Chondrocyte (in vitro differentiated cells): ENCODE data around the gene ATP11A. TPM values are rescaled to one million over a fixed set of nuclear protein-coding genes. Genes with fewer than 3 reads are reported as not detected.

Source experiments
- DNase-seq: peaks from one replicate; pipeline ENCODE4 v3.0.0; 2021; ENCODE audit warnings: mixed read lengths, low spot score
- H3K27ac Mint-ChIP-seq: one replicate; pipeline ENCODE4 v1.8.0; 2021; ENCODE audit warnings: mild to moderate bottlenecking, moderate library complexity, mixed read lengths; ENCODE audit not compliant: unreplicated experiment
- H3K27me3 Mint-ChIP-seq: 2 replicates; pipeline ENCODE4 v1.8.0; 2021; ENCODE audit warnings: low read depth, mixed read lengths
- H3K36me3 Mint-ChIP-seq: 2 replicates; pipeline ENCODE4 v1.8.0; 2021; ENCODE audit warnings: low read depth, mixed read lengths
- H3K4me1 Mint-ChIP-seq: 2 replicates; pipeline ENCODE4 v1.8.0; 2021; ENCODE audit warnings: low read depth, mild to moderate bottlenecking, mixed read lengths
- H3K4me3 Mint-ChIP-seq: one replicate; pipeline ENCODE4 v1.8.0; 2021; ENCODE audit warnings: mild to moderate bottlenecking, moderate library complexity, mixed read lengths; ENCODE audit not compliant: unreplicated experiment
- H3K9me3 Mint-ChIP-seq: 2 replicates; pipeline ENCODE4 v1.8.0; 2021; ENCODE audit warnings: low read depth, mixed read lengths
- long read RNA-seq: library from polyadenylated mRNA; stranded (forward); transcript quantifications from one replicate; pipeline ENCODE4 v2.0.0, GENCODE V29; 2021
- total RNA-seq: library from RNA; stranded (reverse); gene quantifications from 3 replicates; pipeline ENCODE4 v1.2.1, GENCODE V29; 2021
- TF ChIP-seq, protein P1 (sequence below): fragments of 200-600 bp; sonication (generic); IDR thresholded peaks from 2 replicates; pipeline ENCODE4 v1.5.0; 2021; ENCODE audit warnings: antibody characterized with exemption, mild to moderate bottlenecking, moderate library complexity

Gene ATP11A
- total RNA-seq: 13.1 to 22.2 TPM (median 15.4 TPM) in 3 replicates
- long read RNA-seq, partial matches to known transcripts: 2 of 7 reads
- long read RNA-seq, other reads (novel, unspliced or antisense): 3 of 7 reads

DNA sequence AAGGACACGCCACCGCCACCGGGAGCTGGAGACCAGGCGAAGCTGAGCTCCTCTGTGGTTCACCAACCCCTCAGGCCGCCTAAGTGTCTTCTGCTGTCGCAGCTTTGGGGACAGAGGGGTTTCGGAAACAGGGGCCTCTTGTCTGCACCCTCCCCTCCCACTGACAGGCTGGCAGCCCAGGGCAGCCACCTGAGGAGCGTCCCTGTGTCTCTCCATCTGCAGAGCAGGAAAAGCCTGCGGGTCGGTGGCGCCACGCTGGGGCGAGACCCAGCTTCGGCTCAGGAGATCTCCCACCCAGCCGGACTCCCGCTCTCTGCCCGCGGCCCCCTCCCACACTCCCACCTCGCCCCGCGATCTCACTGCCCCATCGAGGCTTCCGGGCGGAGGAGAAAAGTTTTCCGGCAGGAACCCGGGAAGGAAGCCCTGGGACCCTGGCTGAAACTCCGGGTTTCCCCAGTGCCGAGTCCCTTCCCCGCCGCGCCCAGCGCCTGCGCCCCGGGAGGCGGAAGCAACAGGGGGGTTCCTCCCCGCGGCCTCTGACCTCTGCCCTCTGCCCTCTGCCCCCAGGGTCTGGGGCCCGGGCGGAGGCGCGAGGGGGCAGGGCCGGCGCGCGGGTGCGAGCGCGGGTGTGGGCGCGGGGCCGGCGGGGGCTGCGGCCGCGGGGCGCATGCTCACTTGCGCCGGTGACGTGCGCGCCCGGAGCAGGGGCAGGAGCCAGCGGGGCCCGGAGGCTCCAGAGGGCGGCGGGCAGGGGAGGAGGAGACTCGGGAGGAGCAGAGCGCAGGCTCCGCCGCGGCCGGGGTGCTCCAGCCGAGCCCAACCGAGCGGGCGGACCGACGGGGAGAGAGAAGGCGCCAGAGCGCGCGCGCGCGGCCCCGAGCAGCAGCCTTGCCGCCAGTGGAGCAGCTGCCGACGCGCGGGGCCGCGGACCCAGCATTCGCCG, at the start of gene ATP11A:
TSS of gene ATP11A (plus strand) at position 736 of the 943 bp plus-strand sequence. CDS start 379 bp downstream, outside the sequence.
- TF ChIP-seq, protein P1, sequence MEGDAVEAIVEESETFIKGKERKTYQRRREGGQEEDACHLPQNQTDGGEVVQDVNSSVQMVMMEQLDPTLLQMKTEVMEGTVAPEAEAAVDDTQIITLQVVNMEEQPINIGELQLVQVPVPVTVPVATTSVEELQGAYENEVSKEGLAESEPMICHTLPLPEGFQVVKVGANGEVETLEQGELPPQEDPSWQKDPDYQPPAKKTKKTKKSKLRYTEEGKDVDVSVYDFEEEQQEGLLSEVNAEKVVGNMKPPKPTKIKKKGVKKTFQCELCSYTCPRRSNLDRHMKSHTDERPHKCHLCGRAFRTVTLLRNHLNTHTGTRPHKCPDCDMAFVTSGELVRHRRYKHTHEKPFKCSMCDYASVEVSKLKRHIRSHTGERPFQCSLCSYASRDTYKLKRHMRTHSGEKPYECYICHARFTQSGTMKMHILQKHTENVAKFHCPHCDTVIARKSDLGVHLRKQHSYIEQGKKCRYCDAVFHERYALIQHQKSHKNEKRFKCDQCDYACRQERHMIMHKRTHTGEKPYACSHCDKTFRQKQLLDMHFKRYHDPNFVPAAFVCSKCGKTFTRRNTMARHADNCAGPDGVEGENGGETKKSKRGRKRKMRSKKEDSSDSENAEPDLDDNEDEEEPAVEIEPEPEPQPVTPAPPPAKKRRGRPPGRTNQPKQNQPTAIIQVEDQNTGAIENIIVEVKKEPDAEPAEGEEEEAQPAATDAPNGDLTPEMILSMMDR: no peak
- H3K4me1 Mint-ChIP-seq: peaks cover 22% of the 10 kb centered on the region
- peak within 1 kb of the TSS; percentile 42 for H3K27ac Mint-ChIP-seq

DNA sequence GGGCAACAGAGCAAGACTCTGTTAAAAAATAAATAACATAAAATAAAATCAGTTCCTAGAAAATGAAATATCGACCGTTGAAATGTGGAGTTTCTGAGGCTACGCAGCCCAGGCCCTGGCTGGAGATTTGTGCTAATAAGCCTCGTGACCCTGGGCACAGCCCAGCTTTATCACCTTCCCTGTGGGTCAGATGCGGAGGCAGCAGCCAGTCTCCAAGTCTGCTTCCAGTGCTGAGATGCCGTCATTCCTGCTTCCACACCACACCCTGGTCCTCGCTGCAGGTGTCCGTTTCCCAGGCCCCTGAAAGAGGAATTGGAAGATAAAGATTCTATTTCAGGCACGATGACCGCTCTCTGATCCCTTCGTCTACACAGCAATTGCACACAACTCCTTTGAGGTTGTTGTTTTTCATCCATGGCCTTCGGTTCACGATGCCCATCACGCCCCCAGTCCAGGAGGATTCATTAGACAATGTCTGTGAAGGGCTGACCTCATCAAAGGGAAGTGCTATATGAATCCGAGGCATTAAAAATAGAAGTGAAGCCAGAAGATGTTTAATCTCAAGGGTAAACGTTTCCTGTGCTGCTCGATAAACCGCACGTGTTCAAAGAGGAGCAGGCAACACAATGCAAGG, 48.3 kb upstream of the ATP11A start:
- peak; percentile 29 for DNase-seq
- no peak overlapping the region for H3K27ac Mint-ChIP-seq
- H3K27me3 Mint-ChIP-seq: peaks cover 52% of the 10 kb centered on the region
- H3K4me1 Mint-ChIP-seq: no peaks in the 10 kb centered on the region
- TF ChIP-seq, protein P1: no peak
- no peak overlapping the region for H3K4me3 Mint-ChIP-seq
- H3K9me3 Mint-ChIP-seq: no peaks in the 10 kb centered on the region
- H3K36me3 Mint-ChIP-seq: no peaks in the 10 kb centered on the region

More for the DNA sequence above, at the start of gene ATP11A:
- peak within 1 kb of the TSS; percentile 79 for H3K4me3 Mint-ChIP-seq
- peak; percentile 98 for DNase-seq
- no peaks in the 10 kb centered on the region for H3K9me3 Mint-ChIP-seq
- no peaks in the 10 kb centered on the region for H3K27me3 Mint-ChIP-seq
- no peaks in the 10 kb centered on the region for H3K36me3 Mint-ChIP-seq

DNA sequence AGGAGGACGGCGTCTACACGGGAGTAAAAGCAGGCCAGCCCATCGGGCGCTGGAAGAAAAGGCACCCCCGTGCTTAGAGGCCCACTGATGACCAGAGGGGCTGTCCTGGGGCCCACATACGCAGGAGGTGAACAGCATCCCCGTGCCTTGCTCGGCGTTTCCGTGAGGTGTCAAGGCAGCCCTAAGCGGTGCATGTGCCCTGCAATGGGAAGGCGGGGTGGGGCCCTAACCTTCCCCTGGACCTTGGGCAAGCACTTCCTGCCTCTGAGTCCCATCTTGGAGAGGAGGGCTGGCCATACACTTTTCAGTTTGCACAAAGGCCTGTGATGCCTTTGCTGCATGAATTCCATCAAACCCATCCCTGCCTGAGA, 47.8 kb upstream of the ATP11A start:
- TF ChIP-seq, protein P1: no peak
- peaks cover 47% of the 10 kb centered on the region for H3K27me3 Mint-ChIP-seq
- H3K36me3 Mint-ChIP-seq: no peaks in the 10 kb centered on the region
- H3K9me3 Mint-ChIP-seq: no peaks in the 10 kb centered on the region
- no peak overlapping the region for H3K27ac Mint-ChIP-seq
- no peaks in the 10 kb centered on the region for H3K4me1 Mint-ChIP-seq
- peak; percentile 86 for DNase-seq
- H3K4me3 Mint-ChIP-seq: no peak overlapping the region

DNA sequence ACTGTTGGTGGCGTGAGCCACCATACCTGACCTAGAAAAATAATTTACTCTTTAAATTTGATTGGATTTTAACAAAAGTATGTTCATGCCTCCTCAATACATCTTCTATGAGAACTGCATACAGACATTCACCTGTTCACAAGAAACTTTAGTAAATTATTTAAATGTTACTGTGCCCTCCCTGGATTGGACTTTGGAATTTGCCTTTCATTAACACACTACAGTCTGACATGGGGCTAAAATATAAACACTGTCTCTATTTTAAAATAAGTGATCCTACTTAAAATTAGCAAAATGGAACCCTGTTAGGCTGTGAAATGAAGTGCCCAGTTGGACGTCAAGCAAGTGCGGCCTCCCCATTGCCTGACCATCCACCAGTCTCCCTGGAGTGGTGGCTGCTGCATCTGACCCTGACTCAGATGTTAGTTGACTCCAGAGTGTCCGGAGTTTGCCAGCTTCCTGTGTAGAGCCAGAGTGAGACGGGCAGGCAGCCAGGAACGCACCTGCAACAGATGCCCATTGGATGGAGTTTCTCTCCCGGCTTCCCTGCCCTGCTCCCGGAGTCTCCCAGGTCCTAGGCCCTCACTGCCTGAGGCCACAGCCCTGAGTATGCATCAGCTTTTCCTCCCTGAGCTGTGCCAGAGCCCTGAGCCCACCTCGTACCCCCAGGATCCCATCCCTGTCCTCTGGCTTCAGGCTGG, 45.9 kb upstream of the ATP11A start:
- H3K4me1 Mint-ChIP-seq: no peaks in the 10 kb centered on the region

More for the DNA sequence above, 45.9 kb upstream of the ATP11A start:
- peaks cover 30% of the 10 kb centered on the region for H3K27me3 Mint-ChIP-seq
- H3K27ac Mint-ChIP-seq: no peak overlapping the region
- TF ChIP-seq, protein P1: no peak
- DNase-seq: peak; percentile 58
- H3K9me3 Mint-ChIP-seq: no peaks in the 10 kb centered on the region
- H3K36me3 Mint-ChIP-seq: no peaks in the 10 kb centered on the region
- H3K4me3 Mint-ChIP-seq: no peak overlapping the region
